Calu3 (cell line): ENCODE results near the gene ELFN1. TPM values are rescaled to one million over a fixed set of nuclear protein-coding genes. Genes with fewer than 3 reads are reported as not detected.

Source experiments
- BruUV-seq: library from RNA; stranded (reverse); fragments of 400-500 nt; replicated peaks from 2 replicates; lab custom pipeline; 2021; lab: Mats Ljungman, UMichigan
- CTCF ChIA-PET: fragments of 300-600 bp; sonication (Branson Sonifier 250); formaldehyde crosslinking; loops from one replicate; lab custom pipeline; 2022; ENCODE audit warnings: antibody characterized with exemption; lab: Charles Lee
- DNase-seq: peaks from one replicate; pipeline ENCODE4 v3.0.0; 2022
- H3K27ac Mint-ChIP-seq: one replicate; pipeline ENCODE4 v1.8.0; 2022; ENCODE audit warnings: mixed read lengths; ENCODE audit not compliant: unreplicated experiment
- H3K27me3 Mint-ChIP-seq: one replicate; pipeline ENCODE4 v1.8.0; 2022; ENCODE audit warnings: mixed read lengths; ENCODE audit not compliant: unreplicated experiment
- H3K36me3 Mint-ChIP-seq: one replicate; pipeline ENCODE4 v1.8.0; 2022; ENCODE audit warnings: mild to moderate bottlenecking, moderate library complexity, mixed read lengths; ENCODE audit not compliant: insufficient read depth, unreplicated experiment
- H3K4me1 Mint-ChIP-seq: one replicate; pipeline ENCODE4 v1.8.0; 2022; ENCODE audit warnings: mild to moderate bottlenecking, low read depth, mixed read lengths; ENCODE audit not compliant: unreplicated experiment
- H3K4me3 Mint-ChIP-seq: one replicate; pipeline ENCODE4 v1.8.0; 2022; ENCODE audit warnings: mild to moderate bottlenecking, low read depth, moderate library complexity, mixed read lengths; ENCODE audit not compliant: unreplicated experiment
- H3K9me3 Mint-ChIP-seq: one replicate; pipeline ENCODE4 v1.8.0; 2022; ENCODE audit warnings: low read depth, mixed read lengths; ENCODE audit not compliant: unreplicated experiment
- intact Hi-C: fragments of 100-400 bp; cut with micrococcal nuclease; formaldehyde crosslinking; loops from one replicate; pipeline ENCODE4 v1.10.0; 2022; ENCODE audit not compliant: unreplicated experiment
- total RNA-seq: library from RNA; stranded (reverse); gene quantifications from 2 replicates; pipeline ENCODE4 v1.2.3, GENCODE V29; 2022
- TF ChIP-seq, protein P1 (sequence below): fragments of 200-600 bp; IDR thresholded peaks from one replicate; pipeline ENCODE4 v1.8.0; 2022; ENCODE audit warnings: antibody characterized with exemption; ENCODE audit not compliant: unreplicated experiment

The ELFN1 gene
- total RNA-seq, 1 experiment from 2014 or later = not detected

DNA sequence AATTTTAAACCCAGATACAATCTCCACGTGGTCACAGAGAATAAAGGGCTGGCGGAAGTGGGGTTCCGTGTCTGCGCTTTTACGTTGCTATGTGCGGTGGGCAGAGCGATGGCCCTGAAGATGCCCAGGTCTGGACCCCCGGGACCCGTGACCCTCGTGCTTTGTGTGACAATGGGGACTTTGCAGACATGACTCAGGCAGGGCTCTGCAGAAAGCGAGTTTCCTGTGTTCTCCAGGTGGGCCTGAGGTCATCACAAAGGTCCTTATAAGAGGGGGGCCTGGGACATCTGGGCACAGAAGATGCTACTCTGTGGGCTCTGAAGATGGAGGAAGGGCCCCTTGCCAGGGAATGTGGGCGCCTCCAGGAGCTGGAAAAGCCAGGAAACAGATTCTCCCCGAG is 95.3 kb downstream of the ELFN1 start:
- TF ChIP-seq, protein P1, sequence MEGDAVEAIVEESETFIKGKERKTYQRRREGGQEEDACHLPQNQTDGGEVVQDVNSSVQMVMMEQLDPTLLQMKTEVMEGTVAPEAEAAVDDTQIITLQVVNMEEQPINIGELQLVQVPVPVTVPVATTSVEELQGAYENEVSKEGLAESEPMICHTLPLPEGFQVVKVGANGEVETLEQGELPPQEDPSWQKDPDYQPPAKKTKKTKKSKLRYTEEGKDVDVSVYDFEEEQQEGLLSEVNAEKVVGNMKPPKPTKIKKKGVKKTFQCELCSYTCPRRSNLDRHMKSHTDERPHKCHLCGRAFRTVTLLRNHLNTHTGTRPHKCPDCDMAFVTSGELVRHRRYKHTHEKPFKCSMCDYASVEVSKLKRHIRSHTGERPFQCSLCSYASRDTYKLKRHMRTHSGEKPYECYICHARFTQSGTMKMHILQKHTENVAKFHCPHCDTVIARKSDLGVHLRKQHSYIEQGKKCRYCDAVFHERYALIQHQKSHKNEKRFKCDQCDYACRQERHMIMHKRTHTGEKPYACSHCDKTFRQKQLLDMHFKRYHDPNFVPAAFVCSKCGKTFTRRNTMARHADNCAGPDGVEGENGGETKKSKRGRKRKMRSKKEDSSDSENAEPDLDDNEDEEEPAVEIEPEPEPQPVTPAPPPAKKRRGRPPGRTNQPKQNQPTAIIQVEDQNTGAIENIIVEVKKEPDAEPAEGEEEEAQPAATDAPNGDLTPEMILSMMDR = no peak
- CTCF ChIA-PET = no interaction called here
- Mint-ChIP-seq H3K4me1 (no peaks in the 10 kb centered on the region), H3K4me3 (no peak overlapping the region), H3K36me3 (no peaks in the 10 kb centered on the region), H3K27ac (no peak overlapping the region), H3K27me3 (peaks cover 72% of the 10 kb centered on the region), H3K9me3 (no peaks in the 10 kb centered on the region)
- no peak for DNase-seq
- no TSS peak for BruUV-seq
- intact Hi-C loops = no loop called here

DNA sequence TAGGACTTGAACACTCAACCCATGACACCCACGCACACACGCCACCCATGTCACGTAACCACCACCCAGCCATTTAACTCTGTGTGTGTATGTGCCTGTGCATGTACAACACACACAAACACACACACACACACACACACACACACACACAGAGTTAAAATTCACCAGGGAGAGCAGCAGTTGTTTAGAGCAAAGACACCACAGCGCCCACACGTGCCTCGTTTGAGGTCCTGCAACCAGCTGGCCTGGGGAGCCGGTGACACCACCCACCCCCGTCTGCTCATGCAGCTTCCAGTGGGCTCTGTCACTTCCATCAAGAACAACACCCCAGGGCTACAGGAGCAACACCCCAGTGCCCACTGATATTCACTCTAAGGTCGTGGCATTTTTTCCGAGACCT is 97.4 kb downstream of the ELFN1 start:
- TF ChIP-seq, protein P1 = no peak
- peaks cover 64% of the 10 kb centered on the region for H3K27me3 Mint-ChIP-seq
- no peak overlapping the region for H3K4me3 Mint-ChIP-seq
- BruUV-seq = no TSS peak
- intact Hi-C loops = no loop called here
- CTCF ChIA-PET = interaction anchor here (1.2 kb wide), 1 partner anchor 103 kb away, joined by 3 read pairs; no protein-coding TSS in a partner anchor
- H3K4me1 Mint-ChIP-seq = no peaks in the 10 kb centered on the region
- H3K9me3 Mint-ChIP-seq = no peaks in the 10 kb centered on the region
- no peaks in the 10 kb centered on the region for H3K36me3 Mint-ChIP-seq
- no peak for DNase-seq
- H3K27ac Mint-ChIP-seq = no peak overlapping the region

DNA sequence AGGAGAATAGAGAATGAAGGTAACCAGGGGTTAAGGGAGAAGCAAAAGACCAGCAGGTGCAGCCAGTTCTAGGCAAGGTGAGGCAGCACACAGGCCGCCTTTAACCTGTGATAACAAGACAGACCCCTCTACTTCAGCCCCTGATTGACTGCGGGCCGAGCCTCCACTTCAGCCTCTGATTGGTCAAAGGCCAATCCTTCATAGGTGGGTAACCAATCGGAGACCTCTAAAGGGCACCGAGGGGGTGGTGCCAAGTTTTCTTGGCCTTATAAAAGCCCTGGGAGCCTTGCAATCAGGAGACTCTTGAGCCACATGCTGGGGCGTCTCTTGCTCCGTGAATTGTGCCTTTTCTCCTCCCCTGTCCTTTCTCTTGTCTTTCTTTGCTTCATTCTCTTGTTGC is 98.8 kb downstream of the ELFN1 start:
- intact Hi-C loops = no loop called here
- no peak overlapping the region for H3K4me3 Mint-ChIP-seq
- H3K36me3 Mint-ChIP-seq = no peaks in the 10 kb centered on the region
- H3K27ac Mint-ChIP-seq = no peak overlapping the region
- TF ChIP-seq, protein P1 = no peak
- no TSS peak for BruUV-seq
- peaks cover 75% of the 10 kb centered on the region for H3K27me3 Mint-ChIP-seq
- H3K9me3 Mint-ChIP-seq = peaks cover 3% of the 10 kb centered on the region
- CTCF ChIA-PET = no interaction called here
- no peaks in the 10 kb centered on the region for H3K4me1 Mint-ChIP-seq
- no peak for DNase-seq

DNA sequence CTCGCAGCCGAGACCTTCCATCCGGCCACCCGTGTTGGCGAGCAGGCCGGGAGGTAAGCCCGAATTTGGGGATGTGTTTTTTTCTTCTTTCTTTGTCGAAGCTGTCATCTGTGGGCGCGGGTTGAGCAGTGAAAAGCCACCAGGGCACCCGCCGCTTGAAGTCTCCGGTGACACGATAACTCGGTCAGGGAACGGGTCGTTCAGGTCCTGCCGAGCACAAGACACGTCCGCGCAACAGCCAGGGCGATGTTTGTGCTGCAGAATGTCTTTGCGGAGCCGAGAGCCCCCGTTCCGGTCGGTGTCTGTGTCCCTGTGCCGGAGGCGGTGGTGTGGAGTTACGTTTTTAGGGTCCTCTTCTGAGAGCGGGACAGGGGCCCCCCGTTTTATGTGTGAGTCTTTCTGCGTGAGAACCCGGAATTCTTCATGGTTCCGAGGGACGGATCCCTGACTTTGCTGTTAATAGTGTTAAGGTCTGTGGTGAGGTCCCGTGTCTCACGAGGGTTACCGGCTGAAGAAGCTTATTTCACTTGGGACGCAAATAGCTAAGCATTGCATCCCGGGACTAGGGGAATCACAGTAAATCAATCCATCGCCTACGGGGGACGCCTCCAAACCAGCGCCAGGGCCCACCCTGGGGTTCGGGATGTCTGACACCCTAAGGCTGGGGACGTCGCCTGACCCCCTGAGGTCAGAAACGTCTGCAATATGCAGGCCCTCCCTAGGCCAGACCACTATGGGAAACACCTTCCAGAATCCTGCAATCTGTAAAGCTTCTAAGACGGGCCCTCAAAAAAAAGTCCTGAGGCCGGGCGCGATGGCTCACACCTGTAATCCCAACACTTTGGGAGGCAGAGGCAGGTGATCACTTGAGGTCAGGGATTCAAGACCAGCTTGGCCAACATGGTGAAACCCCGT is 99.5 kb downstream of the ELFN1 start:
- CTCF ChIA-PET = no interaction called here
- no peak for DNase-seq
- intact Hi-C loops = no loop called here
- no TSS peak for BruUV-seq
- no peak overlapping the region for H3K4me3 Mint-ChIP-seq
- peaks cover 3% of the 10 kb centered on the region for H3K9me3 Mint-ChIP-seq
- no peak overlapping the region for H3K27ac Mint-ChIP-seq
- peaks cover 81% of the 10 kb centered on the region for H3K27me3 Mint-ChIP-seq
- H3K36me3 Mint-ChIP-seq = no peaks in the 10 kb centered on the region
- TF ChIP-seq, protein P1 = no peak
- no peaks in the 10 kb centered on the region for H3K4me1 Mint-ChIP-seq
